Neuronal stem cell (in vitro differentiated cells): Measurements from ENCODE around the gene ARL11.

ENCODE experiments used
- DNase-seq: peaks from one replicate; pipeline ENCODE4 v3.0.0-alpha.2; 2013; ENCODE audit warnings: low spot score
- H2AFZ ChIP-seq: one replicate; pipeline ENCODE4 v1.6.1; 2013; ENCODE audit warnings: mild to moderate bottlenecking, low read length, inconsistent platforms
- H2AK5ac ChIP-seq: 2 replicates; pipeline ENCODE4 v1.6.1; 2013; ENCODE audit warnings: low read depth, mild to moderate bottlenecking, inconsistent platforms, low read length, moderate library complexity, mixed read lengths
- H2BK120ac ChIP-seq: 2 replicates; pipeline ENCODE4 v1.6.1; 2013; ENCODE audit warnings: low read depth, mild to moderate bottlenecking, inconsistent platforms, low read length, moderate library complexity, mixed read lengths
- H2BK12ac ChIP-seq: one replicate; pipeline ENCODE4 v1.6.1; 2013; ENCODE audit warnings: low read length, inconsistent platforms
- H2BK15ac ChIP-seq: 2 replicates; pipeline ENCODE4 v1.6.1; 2013; ENCODE audit warnings: mild to moderate bottlenecking, low read length, inconsistent platforms, mixed read lengths
- H2BK5ac ChIP-seq: one replicate; pipeline ENCODE4 v1.6.1; 2013; ENCODE audit warnings: inconsistent platforms, mild to moderate bottlenecking, low read length, moderate library complexity
- H3K14ac ChIP-seq: one replicate; pipeline ENCODE4 v1.6.1; 2013; ENCODE audit warnings: low read length, inconsistent platforms
- H3K18ac ChIP-seq: 2 replicates; pipeline ENCODE4 v1.6.1; 2013; ENCODE audit warnings: low read length, inconsistent platforms
- H3K23ac ChIP-seq: 2 replicates; pipeline ENCODE4 v1.6.1; 2013; ENCODE audit warnings: low read depth, mild to moderate bottlenecking, mixed read lengths, low read length, inconsistent platforms; ENCODE audit not compliant: poor library complexity
- H3K27ac ChIP-seq: replicated peaks from 3 replicates; pipeline ENCODE4 v1.5.1; 2013; ENCODE audit warnings: low read length, inconsistent platforms
- H3K27me3 ChIP-seq, 3 experiments: 2 replicates each; pipeline ENCODE4 v1.6.1; 2013; ENCODE audit warnings: low read length in 3 of 3, mild to moderate bottlenecking in 2 of 3, inconsistent platforms in 1 of 3, low read depth in 1 of 3, mixed read lengths in 1 of 3, moderate library complexity in 1 of 3; ENCODE audit not compliant: control insufficient read depth in 3 of 3, insufficient read depth in 3 of 3
- H3K36me3 ChIP-seq, 2 donors: replicated peaks in 1 of 2; 2 replicates each; pipeline ENCODE4 v1.6.1; 2013; ENCODE audit warnings: low read length in 2 of 2; ENCODE audit not compliant: control insufficient read depth in 2 of 2, insufficient read depth in 2 of 2
- H3K4ac ChIP-seq: 2 replicates; pipeline ENCODE4 v1.6.1; 2013; ENCODE audit warnings: inconsistent platforms, mild to moderate bottlenecking, low read length, moderate library complexity
- H3K4me1 ChIP-seq, 2 donors: 1 replicate in 1 of 2; 2 replicates in 1 of 2; pipeline ENCODE4 v1.6.1; 2013; ENCODE audit warnings: low read length in 2 of 2, low read depth in 1 of 2; ENCODE audit not compliant: control insufficient read depth in 2 of 2, insufficient read depth in 1 of 2
- H3K4me2 ChIP-seq: one replicate; pipeline ENCODE4 v1.6.1; 2013; ENCODE audit warnings: mild to moderate bottlenecking, low read length, inconsistent platforms; ENCODE audit not compliant: insufficient read depth, poor library complexity, severe bottlenecking
- H3K4me3 ChIP-seq, 2 donors: 2 replicates each; pipeline ENCODE4 v1.5.1; 2013; ENCODE audit warnings: low read length in 2 of 2, mild to moderate bottlenecking in 2 of 2, inconsistent platforms in 1 of 2, moderate library complexity in 1 of 2
- H3K79me1 ChIP-seq: one replicate; pipeline ENCODE4 v1.6.1; 2013; ENCODE audit warnings: low read depth, mild to moderate bottlenecking, inconsistent platforms, low read length, moderate library complexity
- H3K9ac ChIP-seq: one replicate; pipeline ENCODE4 v1.6.1; 2013; ENCODE audit warnings: mild to moderate bottlenecking, low read depth, low read length, inconsistent platforms; ENCODE audit not compliant: poor library complexity
- H3K9me3 ChIP-seq, 2 donors: replicated peaks in 1 of 2; 2 replicates each; pipeline versions ENCODE3 to v1.6.1; 2013; ENCODE audit warnings: low read length in 2 of 2, mild to moderate bottlenecking in 2 of 2, inconsistent platforms in 1 of 2, low read depth in 1 of 2, mixed read lengths in 1 of 2, moderate library complexity in 1 of 2; ENCODE audit not compliant: control insufficient read depth in 2 of 2, insufficient read depth in 1 of 2
- H4K8ac ChIP-seq: one replicate; pipeline ENCODE4 v1.6.1; 2013; ENCODE audit warnings: low read depth, mild to moderate bottlenecking, inconsistent platforms, low read length, moderate library complexity
- H4K91ac ChIP-seq: one replicate; pipeline ENCODE4 v1.6.1; 2013; ENCODE audit warnings: low read length, low read depth, mild to moderate bottlenecking, inconsistent platforms; ENCODE audit not compliant: poor library complexity
- WGBS, 2 donors: extraction: QIAGEN DNeasy Blood & Tissue Kit; methylation state at CpG; one replicate each; pipeline ENCODE4 v1.1.7; 2013; ENCODE audit warnings: missing lambda C conversion rate in 2 of 2, mixed read lengths in 1 of 2; ENCODE audit not compliant: insufficient read length in 2 of 2, insufficient replicate concordance in 1 of 2; ENCODE audit errors: extremely low coverage in 2 of 2; 5-methylcytosine and 5-hydroxymethylcytosine counted together

The ARL11 gene

DNA sequence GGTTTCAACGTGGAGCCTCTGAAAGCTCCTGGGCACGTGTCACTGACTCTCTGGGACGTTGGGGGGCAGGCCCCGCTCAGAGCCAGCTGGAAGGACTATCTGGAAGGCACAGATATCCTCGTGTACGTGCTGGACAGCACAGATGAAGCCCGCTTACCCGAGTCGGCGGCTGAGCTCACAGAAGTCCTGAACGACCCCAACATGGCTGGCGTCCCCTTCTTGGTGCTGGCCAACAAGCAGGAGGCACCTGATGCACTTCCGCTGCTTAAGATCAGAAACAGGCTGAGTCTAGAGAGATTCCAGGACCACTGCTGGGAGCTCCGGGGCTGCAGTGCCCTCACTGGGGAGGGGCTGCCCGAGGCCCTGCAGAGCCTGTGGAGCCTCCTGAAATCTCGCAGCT, 2.3 kb downstream of the ARL11 start:
- Histone ChIP-seq H3K4me1 (peaks cover 0 to 5% of the 10 kb centered on the region in 2 donors), H2BK5ac (no peak overlapping the region), H3K9me3 (no peaks in the 10 kb centered on the region), H3K23ac (peak overlapping the region; percentile 40), H3K4me2 (no peak overlapping the region), H2AFZ (peak overlapping the region; percentile 45), H3K18ac (peak overlapping the region; percentile 40), H2BK120ac (no peak overlapping the region), H3K9ac (no peak overlapping the region), H4K8ac (no peak overlapping the region), H3K79me1 (no peaks in the 10 kb centered on the region), H2AK5ac (no peak overlapping the region), H3K14ac (no peak overlapping the region), H3K36me3 (no peaks in the 10 kb centered on the region), H3K4me3 (no peak overlapping the region), H3K27me3 (peaks cover 0 to 3% (median 0%) of the 10 kb centered on the region in 3 experiments), H3K4ac (no peak overlapping the region), H2BK12ac (no peak overlapping the region), H3K27ac (no peak overlapping the region), H4K91ac (no peak overlapping the region), H2BK15ac (no peak overlapping the region)
- no CpG with 5 or more reads among the region's 16 CpGs for WGBS, 2 donors
- DNase-seq: no peak

DNA sequence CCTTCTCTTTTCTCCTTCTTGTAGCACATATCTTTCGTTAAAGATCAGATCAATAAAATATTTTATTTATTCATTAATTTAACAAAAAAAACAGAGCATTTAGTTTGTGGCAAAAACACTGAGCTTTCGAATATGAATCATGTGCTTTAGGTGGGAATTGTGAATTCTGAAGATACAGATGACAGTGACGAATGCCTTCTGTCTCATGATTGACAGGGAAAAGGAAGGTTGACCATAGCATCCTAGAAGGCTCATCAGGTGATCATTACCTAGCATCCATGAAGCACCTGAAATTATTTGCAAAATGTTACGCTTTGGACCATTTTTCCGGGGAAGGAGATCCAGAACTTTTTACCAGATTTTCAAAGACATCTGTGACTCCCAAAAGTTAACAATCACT, 3.8 kb downstream of the ARL11 start:
- H4K91ac ChIP-seq: no peak overlapping the region
- DNase-seq: no peak
- WGBS, 2 donors: 100% methylated on average over 1 of the region's 5 CpGs; no CpG with 5 or more reads in 1 of the 2 donors
- H3K36me3 ChIP-seq: no peaks in the 10 kb centered on the region
- H2BK15ac ChIP-seq: no peak overlapping the region
- H2BK120ac ChIP-seq: no peak overlapping the region
- H2BK5ac ChIP-seq: no peak overlapping the region
- H3K9ac ChIP-seq: no peak overlapping the region
- no peak overlapping the region for H3K23ac ChIP-seq
- no peak overlapping the region for H3K18ac ChIP-seq
- no peaks in the 10 kb centered on the region for H3K79me1 ChIP-seq
- no peak overlapping the region for H3K4me2 ChIP-seq
- H3K4me1 ChIP-seq: peaks cover 2 to 8% of the 10 kb centered on the region in 2 donors
- H4K8ac ChIP-seq: no peak overlapping the region
- no peak overlapping the region for H3K4me3 ChIP-seq
- no peak overlapping the region for H2BK12ac ChIP-seq
- H3K4ac ChIP-seq: no peak overlapping the region
- H2AFZ ChIP-seq: no peak overlapping the region
- H3K27ac ChIP-seq: no peak overlapping the region
- H3K27me3 ChIP-seq: peaks cover 0 to 3% (median 0%) of the 10 kb centered on the region in 3 experiments
- H3K9me3 ChIP-seq: no peaks in the 10 kb centered on the region
- no peak overlapping the region for H3K14ac ChIP-seq
- H2AK5ac ChIP-seq: no peak overlapping the region

DNA sequence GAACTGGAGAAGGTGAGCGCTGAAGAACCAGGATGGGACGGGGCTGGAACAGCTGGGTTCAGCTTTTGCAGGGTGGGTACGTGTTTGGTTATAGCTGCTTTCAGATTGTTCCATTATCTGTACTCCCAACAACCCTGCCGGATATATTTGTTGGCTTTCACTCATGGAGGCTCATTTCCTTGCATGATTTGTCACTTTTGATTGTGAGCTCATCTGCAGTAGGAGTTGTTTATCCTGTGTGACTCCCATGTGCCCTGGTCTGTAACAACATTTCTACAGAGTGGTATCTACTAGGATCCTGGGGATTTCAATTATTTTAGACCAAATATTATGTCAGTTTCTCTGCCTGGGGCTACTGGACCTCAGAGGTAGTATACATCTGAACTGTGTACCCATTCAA, 5.4 kb downstream of the ARL11 start:
- Histone ChIP-seq H3K9me3 (no peaks in the 10 kb centered on the region), H3K4me1 (peaks cover 2 to 5% of the 10 kb centered on the region in 2 donors), H3K4me3 (no peak overlapping the region), H2BK120ac (no peak overlapping the region), H2AK5ac (no peak overlapping the region), H4K8ac (no peak overlapping the region), H3K27ac (no peak overlapping the region), H3K23ac (no peak overlapping the region), H3K27me3 (peaks cover 0 to 3% (median 0%) of the 10 kb centered on the region in 3 experiments), H4K91ac (no peak overlapping the region), H2AFZ (no peak overlapping the region), H3K18ac (no peak overlapping the region), H3K4ac (no peak overlapping the region), H3K79me1 (peaks cover 1% of the 10 kb centered on the region), H2BK15ac (no peak overlapping the region), H3K36me3 (no peaks in the 10 kb centered on the region), H3K14ac (no peak overlapping the region), H2BK5ac (no peak overlapping the region), H3K9ac (no peak overlapping the region), H3K4me2 (no peak overlapping the region), H2BK12ac (no peak overlapping the region)
- WGBS, 2 donors: no CpG with 5 or more reads among the region's 4 CpGs
- no peak for DNase-seq

DNA sequence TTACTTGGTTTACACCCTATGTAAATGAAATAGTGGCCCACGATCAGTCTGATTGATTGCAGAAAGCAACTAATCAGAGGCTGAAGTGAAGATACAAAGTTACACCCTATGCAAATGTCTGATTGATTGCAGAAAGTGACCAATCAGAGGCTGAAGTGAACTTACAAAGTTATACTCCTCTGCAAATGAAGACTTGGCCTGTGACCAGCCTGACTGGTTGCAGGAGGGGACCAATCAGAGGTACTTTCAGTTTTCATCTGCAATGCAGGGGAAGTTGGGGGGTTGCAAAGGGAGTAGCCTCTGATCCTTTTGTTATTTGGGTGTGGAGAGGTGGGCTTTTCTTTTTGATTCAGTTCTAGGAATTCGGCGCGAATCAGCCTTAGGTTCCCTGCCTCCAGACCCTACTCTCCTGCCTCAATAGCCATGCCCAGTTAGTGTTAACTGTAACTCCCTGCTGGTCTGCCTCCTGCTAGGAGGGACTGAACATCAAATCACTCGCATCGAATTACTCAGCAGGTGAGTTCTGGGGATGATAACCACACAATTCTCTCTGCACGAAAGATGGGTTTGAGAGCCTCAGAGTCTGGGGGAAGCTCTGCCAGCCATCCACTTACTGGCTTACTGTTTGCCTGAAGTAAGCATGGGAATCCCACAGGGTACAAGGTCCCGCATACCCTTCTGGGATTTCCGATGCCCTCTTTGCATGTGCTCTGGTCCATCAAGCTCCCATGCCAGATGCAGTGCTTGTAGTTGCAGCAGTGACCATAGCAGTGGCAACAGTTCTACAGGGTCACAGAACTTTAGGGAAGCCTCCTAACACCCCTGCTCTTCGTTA, 7.5 kb downstream of the ARL11 start:
- H2AFZ ChIP-seq: peak overlapping the region; percentile 69
- no peak overlapping the region for H3K18ac ChIP-seq
- no peak overlapping the region for H4K91ac ChIP-seq
- no peaks in the 10 kb centered on the region for H3K36me3 ChIP-seq
- no peak overlapping the region for H3K23ac ChIP-seq
- no peak overlapping the region for H2AK5ac ChIP-seq
- no peak overlapping the region for H3K9ac ChIP-seq
- H3K4me3 ChIP-seq: no peak overlapping the region
- no peak overlapping the region for H2BK15ac ChIP-seq
- peaks cover 2 to 5% of the 10 kb centered on the region in 2 donors for H3K4me1 ChIP-seq
- H3K27me3 ChIP-seq: peaks cover 0 to 3% (median 0%) of the 10 kb centered on the region in 3 experiments
- H2BK120ac ChIP-seq: no peak overlapping the region
- no peak overlapping the region for H4K8ac ChIP-seq
- no peak overlapping the region for H3K4me2 ChIP-seq
- H2BK5ac ChIP-seq: no peak overlapping the region
- H3K79me1 ChIP-seq: peaks cover 1% of the 10 kb centered on the region
- no peak overlapping the region for H2BK12ac ChIP-seq
- H3K14ac ChIP-seq: no peak overlapping the region
- H3K9me3 ChIP-seq: no peaks in the 10 kb centered on the region
- no peak overlapping the region for H3K27ac ChIP-seq
- WGBS, 2 donors: no CpG with 5 or more reads among the region's 10 CpGs
- no peak for DNase-seq
- H3K4ac ChIP-seq: no peak overlapping the region
